Femur (tissue), 1 donor: Measurements from ENCODE around the gene BHMT2.

Experiments
- DNase-seq: peaks from one replicate; pipeline ENCODE4 v3.0.0-alpha.2; 2017

Gene BHMT2

GRCh38 chr5:79124607-79125006 is 55.0 kb downstream of the BHMT2 start:
- DNase-seq: no peak

DNA sequence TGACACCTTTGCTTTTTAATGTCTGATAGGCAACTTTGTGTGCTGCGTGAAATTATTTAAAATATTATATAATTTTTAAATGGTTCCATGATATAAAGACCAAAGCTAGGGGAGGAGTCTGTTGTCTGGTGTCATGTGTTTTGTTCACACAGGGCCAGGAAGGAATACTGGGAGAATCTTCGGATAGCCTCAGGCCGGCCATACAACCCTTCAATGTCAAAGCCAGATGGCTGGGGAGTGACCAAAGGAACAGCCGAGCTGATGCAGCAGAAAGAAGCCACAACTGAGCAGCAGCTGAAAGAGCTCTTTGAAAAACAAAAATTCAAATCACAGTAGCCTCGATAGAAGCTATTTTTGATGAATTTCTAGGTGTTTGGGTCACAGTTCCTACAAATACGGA is 61.2 kb downstream of the BHMT2 start:
- DNase-seq: no peak

DNA sequence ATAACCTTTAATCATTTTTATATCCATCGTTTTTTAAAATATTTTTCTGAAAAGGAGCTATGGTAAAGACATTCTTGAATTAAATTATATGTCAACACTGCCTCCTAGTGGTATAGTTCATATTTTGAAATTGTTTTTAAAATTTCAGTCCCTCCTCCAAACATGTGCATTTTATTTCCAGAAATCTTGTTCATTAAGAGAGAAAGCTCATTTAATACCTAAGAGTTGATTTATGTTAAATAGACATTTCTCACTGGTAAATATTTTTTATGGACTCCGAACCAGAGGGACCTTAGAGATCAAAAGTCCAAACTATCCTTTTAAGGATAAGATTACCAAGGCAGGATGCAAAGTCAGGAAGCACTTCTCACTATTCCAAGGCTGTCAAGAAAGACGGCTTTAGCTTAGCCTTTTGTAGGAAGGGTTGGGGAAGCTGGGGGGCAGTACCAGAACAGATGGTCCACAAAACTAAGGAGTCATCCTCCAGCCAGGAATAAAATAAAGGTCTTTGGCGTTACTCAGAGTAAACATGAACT is 63.6 kb downstream of the BHMT2 start:
- DNase-seq: no peak

DNA sequence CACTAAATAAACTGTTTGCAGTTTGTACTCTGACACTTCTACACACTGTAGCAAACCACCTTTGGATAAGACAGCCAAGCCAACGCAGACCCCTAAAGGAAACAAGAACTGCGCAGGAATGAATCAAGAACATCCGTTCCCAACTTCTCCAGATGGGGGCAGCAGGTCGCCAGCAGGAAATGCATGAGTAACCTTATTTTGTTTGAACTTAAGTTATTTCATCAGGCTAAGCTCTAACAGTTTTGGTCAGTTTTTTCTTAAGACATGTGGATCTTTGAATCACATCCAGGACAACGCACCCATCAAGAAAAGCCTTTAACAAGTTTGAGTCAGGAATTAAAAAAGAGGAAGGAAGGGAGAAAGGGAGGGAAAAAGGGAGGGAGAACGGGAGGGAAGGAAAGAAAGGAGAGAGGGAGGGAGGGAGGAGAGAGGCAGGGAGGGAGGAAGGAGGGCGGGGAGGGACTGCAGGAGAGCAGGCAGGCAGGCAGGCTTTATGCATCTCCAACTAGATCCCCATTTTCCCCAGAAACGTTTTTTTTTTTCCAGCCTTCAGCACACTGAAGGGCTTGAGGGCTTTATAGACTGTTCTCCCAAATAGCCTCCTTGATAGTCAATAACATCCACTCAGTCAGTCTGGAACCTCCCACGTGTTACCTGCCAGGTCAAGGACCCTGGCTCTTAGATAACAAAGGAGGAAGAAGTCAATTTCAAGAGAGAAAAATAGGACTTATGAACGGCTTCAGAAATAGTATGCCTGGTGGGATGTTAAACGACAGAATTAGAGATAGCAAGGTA is 64.3 kb downstream of the BHMT2 start:
- peak; percentile 81 for DNase-seq

DNA sequence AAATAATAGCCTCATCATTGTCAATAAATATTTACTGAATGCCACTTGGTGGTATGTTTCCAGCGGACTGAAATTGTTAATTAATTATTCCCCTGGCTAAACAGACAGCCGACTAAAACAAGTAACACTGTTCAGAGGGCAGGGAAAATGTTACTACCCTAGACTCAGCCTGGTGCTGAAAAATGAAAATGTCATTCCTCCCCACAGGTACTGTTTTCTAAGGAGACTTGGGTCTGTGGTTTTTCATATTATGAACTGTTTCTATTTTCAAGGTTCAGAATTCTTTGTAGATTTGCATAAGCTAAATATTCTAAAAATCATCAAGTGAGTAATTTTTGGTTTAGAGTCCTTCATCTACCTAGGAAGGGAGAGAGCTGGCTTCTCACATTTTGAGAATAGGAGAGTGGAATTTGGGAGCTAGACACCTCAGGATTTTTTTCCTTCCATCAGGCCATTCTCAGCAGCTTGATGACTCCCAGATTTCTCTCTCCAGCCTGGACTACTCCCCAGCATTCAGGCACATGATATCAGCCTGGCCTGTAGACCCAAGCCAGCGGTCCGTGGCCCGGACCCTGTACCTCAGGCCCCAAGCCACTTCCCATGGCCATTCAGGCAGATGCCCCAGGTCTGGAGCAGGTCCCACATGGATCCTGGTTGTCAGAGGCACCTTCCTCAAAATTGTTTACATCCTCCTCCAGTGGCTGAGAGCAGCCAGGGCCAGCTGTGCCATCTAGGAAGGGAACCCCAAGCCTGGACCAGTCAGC is 66.4 kb downstream of the BHMT2 start:
- DNase-seq: no peak

DNA sequence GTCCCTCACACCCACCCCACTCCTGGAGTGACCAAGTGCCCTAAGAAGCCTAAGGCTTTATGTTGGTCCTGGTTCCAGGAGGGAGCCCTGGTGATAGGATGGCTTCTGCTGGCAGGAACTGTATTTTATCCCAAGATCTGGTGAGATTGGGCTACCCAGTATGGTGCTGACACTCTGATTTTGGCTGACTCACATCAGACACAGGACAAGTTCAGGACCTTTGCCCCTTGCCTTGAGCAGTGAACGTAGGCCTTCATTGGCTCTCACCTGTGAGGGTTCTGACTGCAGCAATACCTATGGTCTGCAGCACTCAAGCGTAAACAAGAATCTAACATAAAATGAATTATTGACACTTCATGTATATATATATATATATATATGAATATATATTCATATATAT is 67.1 kb downstream of the BHMT2 start:
- DNase-seq: no peak
